Peyer's patch (tissue), 4 donors: ENCODE measurements around the gene ZNF202. TPM values are rescaled to one million over a fixed set of nuclear protein-coding genes. Genes with fewer than 3 reads are reported as not detected.

Source experiments
- DNase-seq, 3 donors: peaks; one replicate each; pipeline ENCODE4 v3.0.0-alpha.2; 2017 to 2019
- H3K27ac ChIP-seq, 4 donors: fragments of 200-600 bp; sonication (generic); one replicate each; pipeline ENCODE4 v1.5.1; 2016 to 2019
- H3K27me3 ChIP-seq, 2 donors: fragments of 200-600 bp; sonication (generic); one replicate each; pipeline ENCODE4 v1.5.1; 2019
- H3K36me3 ChIP-seq, 3 donors: fragments of 200-600 bp; sonication (generic); one replicate each; pipeline ENCODE4 v1.5.1; 2016 to 2019
- H3K4me1 ChIP-seq, 4 donors: fragments of 200-600 bp; sonication (generic); one replicate each; pipeline ENCODE4 v1.5.1; 2016 to 2019
- H3K4me3 ChIP-seq, 4 donors: fragments of 200-600 bp; sonication (generic); 1 replicate in 3 of 4; 2 replicates in 1 of 4; pipeline ENCODE4 v1.5.1; 2016 to 2019; ENCODE audit warnings: mild to moderate bottlenecking in 1 of 4
- H3K9me3 ChIP-seq, 4 donors: fragments of 200-600 bp; sonication (generic); one replicate each; pipeline ENCODE4 v1.5.1; 2016 to 2019; ENCODE audit warnings: mild to moderate bottlenecking in 1 of 4
- CTCF ChIP-seq, 6 experiments: fragments of 450-650 bp in 4 of 6; fragments of 200-600 bp in 2 of 6; sonication (generic) in 1 of 6; IDR thresholded peaks; one replicate each; pipeline ENCODE4 v1.5.1; 2017 to 2019; ENCODE audit warnings: antibody characterized with exemption in 6 of 6, mild to moderate bottlenecking in 3 of 6, moderate library complexity in 1 of 6
- POLR2A ChIP-seq, 2 donors: fragments of 450-650 bp; IDR thresholded peaks; one replicate each; pipeline ENCODE4 v1.5.1; 2017; ENCODE audit warnings: antibody characterized with exemption in 2 of 2, mild to moderate bottlenecking in 2 of 2, moderate library complexity in 2 of 2
- total RNA-seq, 4 donors: library from RNA; depleted of rRNA; stranded (reverse); fragments of >200 nt; gene quantifications; one replicate each; pipeline ENCODE4 v1.1.0, GENCODE V29; 2016

Gene ZNF202
- total RNA-seq, 4 donors from 2014 or later: 6.7 to 22.3 (median 8.2) TPM

GRCh38 chr11:123773959-123774358 is 32.5 kb upstream of the ZNF202 start:
- no peaks in the 10 kb centered on the region for H3K9me3 ChIP-seq
- H3K27me3 ChIP-seq: no peaks in the 10 kb centered on the region
- no peak for TF ChIP-seq POLR2A (IDR thresholded peaks at IDR 0.05)
- TF ChIP-seq CTCF (IDR thresholded peaks at IDR 0.05): no peak
- H3K27ac ChIP-seq: no peak overlapping the region
- H3K4me1 ChIP-seq: no peaks in the 10 kb centered on the region
- no peak overlapping the region for H3K4me3 ChIP-seq
- no peak for DNase-seq
- no peaks in the 10 kb centered on the region for H3K36me3 ChIP-seq

- H3K27ac ChIP-seq: no peak overlapping the region
- no peak for DNase-seq
- H3K4me3 ChIP-seq: no peak overlapping the region
- H3K9me3 ChIP-seq: no peaks in the 10 kb centered on the region
- H3K36me3 ChIP-seq: no peaks in the 10 kb centered on the region
- TF ChIP-seq POLR2A (IDR thresholded peaks at IDR 0.05) (no peak), CTCF (IDR thresholded peaks at IDR 0.05) (no peak)
- no peaks in the 10 kb centered on the region for H3K27me3 ChIP-seq
- H3K4me1 ChIP-seq: no peaks in the 10 kb centered on the region
These were observed 31.6 kb upstream of the ZNF202 start for GRCh38 chr11:123773026-123773425.

- DNase-seq: no peak
- no peaks in the 10 kb centered on the region for H3K9me3 ChIP-seq
These were observed 30.2 kb upstream of the ZNF202 start for GRCh38 chr11:123771664-123772063.

GRCh38 chr11:123770712-123771111 is 29.3 kb upstream of the ZNF202 start:
- Histone ChIP-seq H3K36me3 (no peaks in the 10 kb centered on the region), H3K27ac (no peak overlapping the region), H3K4me1 (no peaks in the 10 kb centered on the region), H3K4me3 (no peak overlapping the region), H3K9me3 (no peaks in the 10 kb centered on the region), H3K27me3 (no peaks in the 10 kb centered on the region)
- TF ChIP-seq POLR2A (IDR thresholded peaks at IDR 0.05): no peak
- no peak for TF ChIP-seq CTCF (IDR thresholded peaks at IDR 0.05)
- no peak for DNase-seq

More at GRCh38 chr11:123771664-123772063, 30.2 kb upstream of the ZNF202 start:
- no peaks in the 10 kb centered on the region for H3K4me1 ChIP-seq
- H3K27me3 ChIP-seq: no peaks in the 10 kb centered on the region
- no peak overlapping the region for H3K27ac ChIP-seq
- no peaks in the 10 kb centered on the region for H3K36me3 ChIP-seq
- no peak overlapping the region for H3K4me3 ChIP-seq
- TF ChIP-seq CTCF (IDR thresholded peaks at IDR 0.05) (no peak), POLR2A (IDR thresholded peaks at IDR 0.05) (no peak)

- peaks cover 0 to 8% (median 3%) of the 10 kb centered on the region in 4 donors for H3K9me3 ChIP-seq
- H3K4me1 ChIP-seq: no peaks in the 10 kb centered on the region
- no peak overlapping the region for H3K4me3 ChIP-seq
- no peaks in the 10 kb centered on the region for H3K27me3 ChIP-seq
- TF ChIP-seq POLR2A (IDR thresholded peaks at IDR 0.05): no peak
- TF ChIP-seq CTCF (IDR thresholded peaks at IDR 0.05): no peak
- no peak overlapping the region for H3K27ac ChIP-seq
- DNase-seq: no peak
- H3K36me3 ChIP-seq: no peaks in the 10 kb centered on the region
These were observed 24.1 kb upstream of the ZNF202 start for GRCh38 chr11:123765601-123766000.

GRCh38 chr11:123762422-123762821 is 21.0 kb upstream of the ZNF202 start:
- TF ChIP-seq POLR2A (IDR thresholded peaks at IDR 0.05): no peak
- TF ChIP-seq CTCF (IDR thresholded peaks at IDR 0.05): no peak
- Histone ChIP-seq H3K4me1 (no peaks in the 10 kb centered on the region), H3K27ac (no peak overlapping the region), H3K27me3 (no peaks in the 10 kb centered on the region), H3K4me3 (no peak overlapping the region), H3K9me3 (peaks cover 0 to 8% (median 3%) of the 10 kb centered on the region in 4 donors), H3K36me3 (no peaks in the 10 kb centered on the region)
- DNase-seq: no peak
